H7 (cell line): ENCODE measurements around the gene NDUFV3. TPM values are rescaled to one million over a fixed set of nuclear protein-coding genes. Genes with fewer than 3 reads are reported as not detected.
"Not testable (repeated sequence)": the region's sequence is repeated elsewhere in the genome, so short reads cannot be mapped to it uniquely, and the experiment has no call there.

ENCODE experiments used
- DNase-seq: peaks from one replicate; pipeline ENCODE4 v3.0.0; 2012
- H3K27me3 ChIP-seq: 2 replicates; pipeline ENCODE4 v1.6.0; 2011; ENCODE audit warnings: mild to moderate bottlenecking, low read length; ENCODE audit not compliant: control insufficient read depth, insufficient read depth
- H3K36me3 ChIP-seq: replicated peaks from 2 replicates; pipeline ENCODE4 v1.5.1; 2011; ENCODE audit warnings: low read length; ENCODE audit not compliant: control insufficient read depth, insufficient read depth
- H3K4me3 ChIP-seq: 2 replicates; pipeline ENCODE4 v1.5.1; 2011; ENCODE audit warnings: low read depth, mild to moderate bottlenecking, control low read depth, low read length, moderate library complexity; ENCODE audit not compliant: insufficient read depth
- total RNA-seq: library from RNA; depleted of rRNA; stranded (reverse); fragments of >200 nt; shearing (Covaris generic); gene quantifications from 2 replicates; pipeline ENCODE4 v1.2.3, GENCODE V29; 2014; rRNA removed

NDUFV3 gene
- total RNA-seq, 1 experiment from 2014 or later, result 41.9 TPM

GRCh38 chr21:42956824-42957630 lies 63.9 kb downstream of the NDUFV3 start:
- DNase-seq, result no peak
- Histone ChIP-seq H3K27me3 (no peaks in the 10 kb centered on the region), H3K4me3 (no peak overlapping the region), H3K36me3 (no peaks in the 10 kb centered on the region)

DNA sequence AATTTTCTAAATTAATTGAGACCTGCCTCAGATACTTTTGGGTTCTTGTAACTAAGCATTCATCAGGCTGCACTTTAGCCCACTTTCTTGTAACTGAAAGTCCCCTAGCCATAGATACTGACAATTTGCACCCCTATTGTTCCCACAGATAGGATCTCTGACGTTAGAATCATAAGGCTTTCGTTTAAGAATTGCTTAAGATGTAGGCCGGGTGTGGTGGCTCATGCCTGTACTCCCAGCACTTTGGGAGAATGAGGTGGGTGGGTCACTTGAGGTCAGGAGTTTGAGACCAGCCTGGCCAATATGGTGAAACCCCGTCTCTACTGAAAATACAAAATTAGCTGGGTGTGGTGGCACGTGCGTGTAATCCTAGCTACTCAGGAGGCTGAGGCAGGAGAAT lies 65.0 kb downstream of the NDUFV3 start:
- H3K4me3 ChIP-seq, H3K36me3 ChIP-seq, DNase-seq, H3K27me3 ChIP-seq: not testable (repeated sequence)

- H3K4me3 ChIP-seq, result no peak overlapping the region
- no peaks in the 10 kb centered on the region for H3K36me3 ChIP-seq
- peak; percentile 86 for DNase-seq
- H3K27me3 ChIP-seq, result no peaks in the 10 kb centered on the region
Observed at GRCh38 chr21:42959728-42960127, 66.6 kb downstream of the NDUFV3 start.

GRCh38 chr21:42962380-42963007 lies 69.4 kb downstream of the NDUFV3 start:
- H3K4me3 ChIP-seq, result no peak overlapping the region
- H3K36me3 ChIP-seq, result no peaks in the 10 kb centered on the region
- no peaks in the 10 kb centered on the region for H3K27me3 ChIP-seq
- DNase-seq, result peak; percentile 23

Other genes with a start within 250 kb of the NDUFV3 start
- 24.2 and 37.9 TPM in 2 replicates for gene PDE9A, start 239.7 kb upstream of the NDUFV3 start, total RNA-seq
- gene WDR4, start 13.8 kb upstream of the NDUFV3 start, total RNA-seq, result 12.9 and 15.3 TPM in 2 replicates
- 42.9 and 57.1 TPM in 2 replicates for gene ERVH48-1, start 32.3 kb downstream of the NDUFV3 start, total RNA-seq
- 17.7 and 20.0 TPM in 2 replicates for gene PKNOX1, start 81.3 kb downstream of the NDUFV3 start, total RNA-seq
- gene CBS, start 182.5 kb downstream of the NDUFV3 start, total RNA-seq, result 315 and 380 TPM in 2 replicates
- 26.6 and 30.3 TPM in 2 replicates for gene U2AF1, start 214.3 kb downstream of the NDUFV3 start, total RNA-seq